HG03432 (cell line): Measurements from ENCODE around the gene RNF180.
"Not testable (repeated sequence)": the region's sequence is repeated elsewhere in the genome, so short reads cannot be mapped to it uniquely, and the experiment has no call there.

Source experiments
- ATAC-seq: cut with Tn5 transposase; IDR thresholded peaks from one replicate; pipeline ENCODE4 v1.9.1; 2021; ENCODE audit warnings: mild to moderate bottlenecking, moderate library complexity; ENCODE audit not compliant: unreplicated experiment

Gene RNF180

GRCh38 chr5:64260756-64261155 is 95.1 kb downstream of the RNF180 start:
- no peak for ATAC-seq

- no peak for ATAC-seq
Observed at GRCh38 chr5:64269164-64269563, 103.5 kb downstream of the RNF180 start.

GRCh38 chr5:64273276-64273675 is 107.6 kb downstream of the RNF180 start:
- ATAC-seq = no peak

GRCh38 chr5:64285188-64286130 is 119.8 kb downstream of the RNF180 start:
- ATAC-seq = no peak

- no peak for ATAC-seq
Observed at GRCh38 chr5:64286381-64286780, 120.7 kb downstream of the RNF180 start.

GRCh38 chr5:64288496-64288895 is 122.9 kb downstream of the RNF180 start:
- not testable (repeated sequence) for ATAC-seq

GRCh38 chr5:64292611-64293215 is 127.1 kb downstream of the RNF180 start:
- no peak for ATAC-seq

- no peak for ATAC-seq
Observed at GRCh38 chr5:64295101-64295500, 129.5 kb downstream of the RNF180 start.

- ATAC-seq = no peak
Observed at GRCh38 chr5:64298586-64298985, 132.9 kb downstream of the RNF180 start.

GRCh38 chr5:64299805-64300204 is 134.2 kb downstream of the RNF180 start:
- ATAC-seq = no peak

GRCh38 chr5:64301566-64301965 is 135.9 kb downstream of the RNF180 start:
- no peak for ATAC-seq

- ATAC-seq = no peak
Observed at GRCh38 chr5:64308135-64308534, 142.5 kb downstream of the RNF180 start.

- ATAC-seq = no peak
Observed at GRCh38 chr5:64312491-64312890, 146.8 kb downstream of the RNF180 start.

GRCh38 chr5:64315778-64316177 is 150.1 kb downstream of the RNF180 start:
- no peak for ATAC-seq

GRCh38 chr5:64318175-64318574 is 152.5 kb downstream of the RNF180 start:
- ATAC-seq = no peak

- no peak for ATAC-seq
Observed at GRCh38 chr5:64323591-64323990, 157.9 kb downstream of the RNF180 start.

- no peak for ATAC-seq
Observed at GRCh38 chr5:64330728-64331231, 165.1 kb downstream of the RNF180 start.

GRCh38 chr5:64331597-64332277 is 166.1 kb downstream of the RNF180 start:
- no peak for ATAC-seq

- ATAC-seq = no peak
Observed at GRCh38 chr5:64333886-64334285, 168.2 kb downstream of the RNF180 start.

- no peak for ATAC-seq
Observed at GRCh38 chr5:64339769-64340168, 174.1 kb downstream of the RNF180 start.

- ATAC-seq = no peak
Observed at GRCh38 chr5:64340293-64340692, 174.7 kb downstream of the RNF180 start.
